Hepatic stellate cell (primary cell): ENCODE measurements around the gene MAD1L1.

Experiments
- DNase-seq: peaks from one replicate; pipeline ENCODE4 v3.0.0; 2011; ENCODE audit warnings: low spot score

MAD1L1 gene

DNA sequence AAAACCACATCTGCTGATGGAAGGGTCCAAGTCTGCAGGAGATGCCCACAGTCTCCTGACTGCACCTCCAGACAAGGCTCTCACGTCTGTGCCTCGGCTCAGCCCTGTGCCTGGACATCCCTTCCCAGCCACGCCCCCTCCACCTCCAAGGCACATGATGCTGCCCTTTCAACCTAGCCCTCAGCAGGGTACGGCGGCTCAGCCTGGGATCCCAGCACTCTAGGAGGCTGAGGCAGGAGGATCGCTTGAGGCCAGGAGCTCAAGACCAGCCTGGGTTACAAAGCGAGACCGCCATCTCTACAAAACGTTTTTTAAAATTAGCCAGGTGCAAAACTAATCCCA, 14.3 kb downstream of the MAD1L1 start:
- no peak for DNase-seq

DNA sequence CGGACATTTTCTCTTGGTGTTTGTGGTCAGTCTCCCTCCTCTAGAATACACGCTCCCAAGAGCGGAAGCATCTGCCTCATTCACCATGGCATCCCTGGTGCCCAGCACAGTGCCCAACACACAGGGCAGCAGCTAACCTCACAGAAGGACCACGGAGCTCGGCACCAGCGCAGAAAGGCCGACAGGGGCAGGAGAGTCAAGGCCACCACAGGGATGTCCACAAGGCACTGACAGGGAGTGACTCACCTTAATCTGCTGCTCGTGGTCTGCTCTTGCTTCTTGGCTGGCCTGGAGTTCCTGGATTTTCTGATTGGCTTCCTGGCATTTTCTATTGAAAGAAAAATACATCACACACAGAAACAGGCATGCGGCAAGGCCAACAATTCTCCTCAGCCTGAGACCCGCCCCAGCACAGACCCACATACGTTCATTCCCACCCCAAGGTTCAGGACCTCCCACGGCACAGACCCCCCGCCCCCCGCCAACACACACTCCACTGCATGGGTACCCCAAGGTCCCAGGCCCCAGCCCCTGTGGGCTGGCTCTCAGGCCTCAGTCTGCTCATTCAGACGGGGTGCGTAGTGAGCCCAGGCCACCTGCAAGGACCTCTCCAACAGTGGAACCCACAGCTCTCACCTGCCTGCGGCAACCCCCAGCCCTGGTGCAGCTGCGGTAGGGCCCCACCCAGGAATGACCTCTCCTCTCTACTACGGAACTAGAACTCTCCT, 14.9 kb downstream of the MAD1L1 start:
- no peak for DNase-seq

DNA sequence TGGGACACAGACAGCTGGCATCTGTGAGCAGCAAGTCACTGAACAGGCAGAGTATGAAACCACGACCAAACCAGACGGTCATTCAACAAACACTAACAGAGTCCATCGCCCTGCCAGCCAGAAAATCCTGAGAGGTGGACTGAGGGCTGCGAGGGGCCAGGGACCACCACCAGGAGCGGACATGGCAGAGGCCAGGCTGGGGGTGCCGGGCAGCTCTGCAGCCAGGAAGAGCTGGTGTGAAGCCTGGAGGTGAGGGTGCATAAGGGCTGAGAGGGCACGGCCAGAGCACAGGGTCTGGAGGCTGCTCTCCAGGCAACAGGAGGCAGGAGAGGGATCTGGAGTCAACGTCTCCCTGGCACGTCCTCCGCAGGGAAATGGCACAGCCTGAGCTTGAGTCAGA, 15.5 kb downstream of the MAD1L1 start:
- DNase-seq, result no peak

DNA sequence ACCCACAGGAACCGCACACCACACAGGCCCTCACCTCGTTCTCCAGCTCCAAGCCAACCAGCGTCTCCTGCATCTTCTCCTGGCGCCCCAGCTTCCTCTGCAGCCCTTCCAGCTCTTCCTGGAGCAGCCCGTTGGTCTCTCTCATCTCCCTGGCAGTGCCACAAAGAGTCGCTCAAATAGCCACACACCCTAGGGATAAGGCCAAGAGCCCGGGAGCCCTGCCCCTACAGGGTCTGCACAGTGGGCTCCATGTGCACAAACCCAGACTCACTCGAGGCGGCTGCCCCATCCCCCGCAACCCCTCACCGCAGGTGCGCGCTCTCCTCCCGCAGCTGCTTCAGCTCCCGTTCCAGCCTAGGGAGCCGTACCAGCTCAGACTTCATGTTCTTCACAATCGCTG, 16.9 kb downstream of the MAD1L1 start:
- DNase-seq, result no peak

DNA sequence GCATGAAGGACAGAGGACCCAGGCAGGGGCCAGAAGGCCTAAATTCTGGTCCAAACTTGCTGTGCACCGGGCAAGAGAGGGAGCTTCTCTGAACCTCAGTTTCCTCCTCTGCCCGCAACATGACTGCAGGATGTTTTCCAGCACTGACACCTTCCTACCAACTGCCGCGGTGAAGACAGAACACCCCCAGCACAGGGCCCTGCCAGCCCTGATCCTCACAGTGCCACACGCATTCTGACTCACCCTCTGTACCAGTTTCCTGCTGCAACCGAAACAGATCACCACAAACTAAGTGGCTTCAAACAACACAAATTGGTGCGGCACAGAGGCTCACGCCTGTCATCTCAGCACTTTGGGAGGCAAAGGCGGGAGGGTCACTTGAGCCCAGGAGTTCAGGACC, 18.1 kb downstream of the MAD1L1 start:
- no peak for DNase-seq

DNA sequence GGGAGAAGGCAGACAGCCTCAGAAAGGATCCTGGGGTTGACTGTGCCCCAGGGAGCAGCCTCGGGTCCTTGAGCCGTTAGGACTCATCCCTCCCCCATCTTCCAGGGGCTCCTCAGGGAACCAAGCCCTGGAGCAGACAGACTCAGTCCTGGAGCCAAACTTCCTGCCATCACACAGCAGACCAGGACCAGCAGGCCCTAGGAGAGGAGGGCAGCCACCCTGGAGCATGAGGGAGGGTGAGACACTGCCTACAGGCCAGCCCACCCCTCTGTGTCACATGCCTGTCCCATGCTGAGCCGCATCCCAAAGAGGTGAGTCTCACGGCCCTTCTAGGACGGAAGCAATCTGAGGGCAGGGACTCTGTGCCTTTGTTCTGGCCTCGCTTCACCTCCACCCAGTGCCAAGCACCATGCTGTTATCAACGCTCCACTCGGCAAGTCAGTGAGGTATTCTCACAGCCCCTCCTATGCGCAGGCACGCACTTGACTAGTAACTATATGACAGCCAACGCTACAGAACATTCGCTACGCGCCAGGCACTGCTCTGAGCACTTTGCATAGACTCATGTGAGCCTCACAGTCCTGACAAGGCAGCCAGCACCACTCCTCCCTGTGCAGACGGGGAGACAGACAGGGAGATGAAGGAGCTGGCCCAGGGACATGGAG, 19.1 kb downstream of the MAD1L1 start:
- DNase-seq, result no peak

DNA sequence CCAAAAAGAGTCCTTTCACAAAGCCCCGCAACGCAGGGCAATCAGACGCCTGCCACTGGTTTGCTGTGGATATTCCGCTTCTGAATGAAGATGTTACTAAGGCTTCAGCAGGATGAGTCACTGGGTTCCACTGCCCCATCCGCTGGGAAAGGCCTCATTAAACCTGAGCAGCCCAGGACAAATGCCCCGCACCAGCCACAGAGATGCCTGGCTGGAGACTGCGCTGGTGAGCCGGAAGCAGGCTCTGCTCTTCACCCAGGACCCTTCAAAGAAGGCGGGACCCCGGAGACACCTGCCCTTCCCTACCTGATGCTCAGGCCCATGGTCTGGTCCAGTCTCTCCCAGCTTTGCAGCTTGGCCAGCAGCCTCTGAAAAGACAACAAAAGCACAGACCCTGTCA, 19.8 kb downstream of the MAD1L1 start:
- DNase-seq, result no peak

DNA sequence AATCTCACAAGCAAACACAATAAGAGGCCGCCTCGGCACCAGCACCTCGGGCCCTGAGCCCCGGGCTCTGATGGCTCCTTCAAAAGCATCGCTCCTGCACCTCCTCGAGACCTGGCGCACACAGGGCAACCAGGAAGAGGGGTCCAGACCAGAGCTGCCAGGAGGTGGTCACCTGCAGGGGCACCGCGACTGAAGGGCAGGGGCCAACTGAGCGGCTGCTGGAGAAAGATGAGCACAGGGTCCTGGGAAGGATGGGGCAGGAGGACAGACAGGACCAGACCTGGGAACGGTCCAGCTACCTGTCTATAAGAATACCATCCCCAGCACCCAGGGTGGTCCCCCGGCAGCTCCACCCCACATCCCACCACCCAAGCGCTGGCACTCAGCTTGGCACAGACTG, 20.8 kb downstream of the MAD1L1 start:
- DNase-seq, result no peak

DNA sequence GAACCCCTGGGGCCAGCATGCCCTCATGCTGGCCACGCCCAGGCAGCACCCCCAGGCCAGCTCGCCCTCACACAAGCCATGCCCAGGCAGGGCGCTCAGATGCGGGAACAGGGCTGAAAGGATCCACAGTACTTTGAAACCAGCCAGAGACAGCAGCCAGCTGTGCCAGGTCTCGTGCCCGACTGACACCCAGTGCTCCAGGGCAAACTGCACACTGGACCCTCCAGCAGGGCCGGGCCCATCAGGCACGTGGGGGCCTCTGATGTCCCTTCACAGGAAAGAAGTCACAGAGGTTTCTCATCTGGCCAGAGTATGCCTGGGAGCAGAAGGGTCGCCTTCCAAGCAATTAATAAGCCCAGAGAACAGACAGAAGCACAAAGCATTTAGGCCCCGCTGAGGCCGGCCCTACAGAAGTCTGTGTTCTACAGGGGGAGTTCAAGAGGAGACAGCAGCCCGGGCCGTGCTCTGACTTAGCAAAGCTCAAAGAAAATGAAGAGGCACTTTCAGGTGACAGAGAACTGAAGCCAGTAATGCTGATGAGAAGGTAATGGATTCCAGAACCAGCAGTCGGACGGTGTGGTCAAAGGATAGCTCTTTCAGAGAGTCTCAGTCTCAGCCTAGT, 21.4 kb downstream of the MAD1L1 start:
- DNase-seq, result no peak

DNA sequence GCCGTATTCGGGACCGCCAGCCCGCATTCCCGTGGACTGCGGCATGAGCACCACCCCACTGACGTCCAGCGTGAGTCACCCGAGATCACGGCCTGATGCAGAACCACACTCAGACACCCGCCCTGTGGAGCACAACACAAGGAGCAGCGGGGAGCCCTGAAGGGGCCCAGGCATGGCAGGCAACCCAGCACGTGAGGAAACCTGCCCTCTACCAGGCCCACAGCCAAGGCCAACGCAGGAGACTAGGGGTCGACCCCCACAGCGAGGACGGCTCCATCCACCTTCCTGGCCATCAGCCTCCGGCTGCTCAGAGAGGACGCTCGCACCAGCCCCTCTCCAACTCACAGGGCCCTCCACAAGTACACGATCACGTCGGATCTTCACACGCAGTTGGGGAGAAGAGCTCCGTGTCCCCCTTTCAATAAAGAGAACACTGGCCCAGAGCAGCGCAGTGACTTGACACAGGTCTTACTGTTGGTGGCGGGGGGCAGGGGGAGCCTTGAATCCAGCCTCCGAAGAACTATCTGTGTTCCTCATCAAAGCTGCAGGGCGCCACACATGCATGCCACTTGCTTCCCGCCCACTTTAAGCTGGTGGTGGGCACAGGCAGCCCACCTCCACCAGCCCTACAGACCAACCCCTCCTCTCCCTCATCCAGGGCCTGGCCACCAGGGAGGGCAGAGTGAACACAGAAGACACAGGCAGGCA, 22.0 kb downstream of the MAD1L1 start:
- no peak for DNase-seq

DNA sequence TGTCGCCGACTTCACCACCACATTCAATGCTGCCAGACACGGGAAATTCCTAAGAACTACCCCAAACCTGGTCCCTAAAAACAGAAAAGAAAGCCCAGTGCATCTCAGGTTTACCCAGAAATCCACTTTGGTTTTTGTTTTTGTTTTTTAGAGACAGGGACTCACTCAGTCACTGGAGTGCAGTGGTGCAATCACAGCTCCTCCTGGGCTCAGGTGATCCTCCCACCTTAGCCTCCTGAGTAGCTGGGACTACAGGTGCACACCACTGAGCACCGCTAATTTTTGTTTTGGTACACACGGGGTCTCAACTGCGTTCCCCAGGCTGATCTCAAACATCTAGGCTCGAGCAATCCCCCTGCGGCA, 22.8 kb downstream of the MAD1L1 start:
- DNase-seq, result no peak

DNA sequence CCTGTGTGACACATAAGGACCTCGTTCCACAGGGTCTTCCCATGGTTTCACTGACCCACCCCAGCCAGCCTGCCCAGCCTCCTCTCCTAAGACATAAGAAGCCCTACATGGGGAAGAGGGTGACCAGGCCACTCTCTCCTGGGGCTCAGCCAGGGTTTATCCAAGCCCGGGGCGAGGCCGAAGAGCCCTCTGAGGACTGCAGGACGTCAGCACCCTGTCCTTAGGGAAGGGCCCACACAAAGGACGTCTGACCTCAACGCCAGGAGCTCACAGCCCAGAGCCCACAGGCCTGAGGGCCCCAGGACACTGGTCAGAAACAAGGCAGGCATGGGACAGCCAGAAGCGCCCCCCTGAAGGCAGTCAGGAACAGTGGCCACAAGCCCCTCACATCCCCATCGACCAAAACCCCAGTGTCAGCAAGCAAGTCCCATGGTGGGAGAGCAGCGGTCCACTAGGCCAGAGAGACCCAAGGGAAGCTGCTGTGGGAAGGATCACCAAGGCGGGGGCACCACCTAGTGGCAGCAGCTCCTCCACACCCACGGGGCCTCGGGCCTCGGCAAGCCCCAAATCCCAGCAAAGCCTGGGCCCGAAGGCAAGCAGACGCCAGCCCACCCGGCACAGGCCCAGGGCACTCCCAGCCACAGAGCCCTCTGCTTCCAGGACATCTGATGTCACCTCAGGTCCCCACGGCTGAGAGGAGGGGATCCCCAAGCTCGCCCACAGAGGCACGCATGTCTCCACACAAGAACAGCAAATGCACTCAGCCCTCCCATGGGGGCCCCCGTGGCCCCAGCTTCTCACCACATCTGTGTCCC, 23.4 kb downstream of the MAD1L1 start:
- DNase-seq, result peak; percentile 92

DNA sequence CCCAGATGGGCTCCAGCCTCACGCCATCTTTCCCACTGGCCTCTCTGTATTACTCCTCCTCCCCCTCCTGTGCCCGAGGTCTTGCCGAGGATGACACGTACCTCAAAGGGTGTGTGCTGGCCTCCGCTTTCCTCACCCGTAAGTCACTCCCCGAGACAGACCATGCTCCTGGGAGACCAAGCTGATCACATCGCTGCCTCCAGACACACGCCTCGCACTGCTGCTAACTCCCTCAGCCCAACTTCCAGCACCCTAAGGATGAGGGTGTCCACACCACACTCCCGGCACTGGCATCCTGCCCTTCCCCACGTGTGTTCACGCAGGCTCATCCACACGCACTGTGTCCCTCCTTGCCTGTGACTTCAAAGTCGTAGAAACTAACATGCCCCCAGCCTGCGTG, 24.0 kb downstream of the MAD1L1 start:
- DNase-seq, result no peak

DNA sequence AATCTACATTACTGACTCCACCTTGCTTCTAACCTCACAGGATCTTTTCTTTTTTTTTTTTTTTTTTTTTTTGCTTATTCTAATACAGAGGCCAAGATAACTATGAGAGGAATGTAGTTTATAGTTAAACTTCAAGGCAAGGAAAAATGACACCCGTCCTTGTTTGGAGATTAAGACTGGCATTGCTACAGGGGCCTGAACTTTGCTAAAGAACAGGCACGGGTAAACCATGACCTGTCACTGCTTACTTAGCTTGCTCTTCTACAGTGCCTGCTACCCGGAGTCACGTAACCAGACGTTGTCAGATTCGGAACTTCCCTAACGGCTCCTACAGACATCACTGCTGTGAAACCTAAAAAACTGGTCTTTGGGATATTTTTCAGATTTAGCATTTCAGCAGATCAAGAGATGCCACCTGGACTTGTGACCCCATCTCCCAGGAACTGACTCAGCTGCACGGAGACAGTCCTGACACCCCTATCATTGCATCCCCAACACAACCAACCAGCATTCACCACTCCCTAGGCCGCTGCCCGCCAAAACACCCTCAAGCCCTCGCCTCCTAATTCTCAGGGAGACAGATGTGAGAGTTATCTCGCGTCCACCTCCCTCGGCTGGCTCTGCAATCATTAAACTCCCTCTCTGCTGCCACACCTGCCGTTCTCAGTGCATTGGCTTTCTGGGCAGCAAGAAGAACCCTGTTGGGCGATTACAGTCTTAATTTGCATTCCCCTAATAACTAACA, 27.5 kb downstream of the MAD1L1 start:
- DNase-seq, result no peak

DNA sequence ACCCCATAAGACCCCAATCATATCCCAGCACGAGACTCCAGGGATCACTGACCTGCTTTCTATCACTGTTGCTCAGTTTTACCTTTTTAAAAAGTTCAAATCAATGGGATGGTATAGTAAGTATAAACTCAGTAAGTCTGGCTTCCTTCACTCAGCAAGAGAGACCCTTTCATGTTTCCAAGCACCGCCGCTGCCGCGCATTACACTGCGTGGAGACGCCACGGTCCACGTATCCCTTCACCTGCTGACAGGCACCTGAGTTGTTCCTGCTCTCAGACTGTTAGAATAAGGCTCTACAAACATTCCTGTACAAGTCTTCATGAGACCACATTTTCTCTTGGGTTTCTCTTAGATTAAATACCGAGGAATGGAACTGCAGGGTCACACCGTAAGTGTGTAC, 28.3 kb downstream of the MAD1L1 start:
- DNase-seq, result no peak

DNA sequence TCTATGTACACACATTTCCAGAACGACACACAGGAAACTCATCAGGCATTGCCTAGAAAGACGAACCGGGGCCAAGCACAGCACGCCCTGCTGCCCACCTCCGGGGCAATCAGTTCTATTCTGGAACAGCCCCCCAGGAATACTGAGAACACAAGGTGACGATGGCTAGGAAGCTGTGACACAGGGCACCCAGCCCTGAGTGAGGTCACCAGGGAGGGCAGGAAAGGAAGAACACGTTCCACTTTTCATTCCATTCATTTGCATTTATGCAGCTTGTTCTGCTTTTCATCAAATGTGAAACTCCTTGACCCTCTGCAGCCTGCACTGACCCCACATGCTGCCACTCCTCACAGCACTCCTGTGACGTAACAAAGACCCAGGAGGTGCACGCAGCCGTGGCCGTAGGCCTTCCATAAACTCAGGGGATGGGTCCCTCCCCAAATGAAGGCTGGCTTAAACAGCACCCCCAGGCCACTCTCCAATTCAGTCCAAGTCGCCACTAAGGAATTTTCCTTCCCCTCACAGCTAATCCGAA, 28.9 kb downstream of the MAD1L1 start:
- DNase-seq, result no peak

DNA sequence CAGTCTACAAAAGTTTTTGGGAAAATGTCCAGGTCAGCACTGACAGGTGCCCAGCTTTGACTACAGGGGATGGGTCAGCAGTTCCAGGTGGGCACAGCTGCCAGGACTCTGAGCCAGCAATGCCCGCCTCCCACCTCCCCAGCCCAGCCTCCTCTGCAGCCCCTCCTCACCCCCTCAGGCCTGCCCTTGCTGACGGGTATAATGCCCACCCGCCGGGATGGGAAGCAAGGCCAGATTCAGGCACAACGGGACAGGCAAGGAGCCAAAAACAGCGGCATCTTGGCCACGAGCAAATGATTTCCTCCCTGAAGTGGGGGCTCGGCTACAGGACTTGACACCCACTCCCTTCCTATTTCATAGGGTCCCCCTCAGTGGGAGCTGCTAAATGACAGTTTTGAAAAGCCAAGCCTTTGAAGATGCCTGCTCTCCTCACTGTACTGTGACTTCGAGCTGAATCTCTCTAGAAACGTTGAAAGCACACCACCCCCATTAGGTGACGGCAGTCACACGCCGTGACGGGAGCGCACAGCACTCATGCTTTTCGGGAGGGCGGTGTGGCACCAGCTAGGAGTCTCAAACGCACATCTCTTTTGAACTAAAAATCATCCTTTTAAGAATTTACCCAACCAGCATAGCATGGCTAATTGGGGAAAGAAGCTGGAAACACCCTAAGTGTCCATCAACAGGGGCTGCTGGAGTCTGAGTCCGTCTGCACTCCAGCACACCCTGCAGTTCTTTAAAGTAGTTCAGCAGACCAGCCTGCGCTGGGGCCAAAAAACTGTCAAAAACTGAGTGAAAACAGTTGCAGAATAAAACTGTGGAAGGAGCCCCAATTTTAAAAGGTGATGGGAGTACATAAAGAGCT, 29.6 kb downstream of the MAD1L1 start:
- DNase-seq, result no peak

DNA sequence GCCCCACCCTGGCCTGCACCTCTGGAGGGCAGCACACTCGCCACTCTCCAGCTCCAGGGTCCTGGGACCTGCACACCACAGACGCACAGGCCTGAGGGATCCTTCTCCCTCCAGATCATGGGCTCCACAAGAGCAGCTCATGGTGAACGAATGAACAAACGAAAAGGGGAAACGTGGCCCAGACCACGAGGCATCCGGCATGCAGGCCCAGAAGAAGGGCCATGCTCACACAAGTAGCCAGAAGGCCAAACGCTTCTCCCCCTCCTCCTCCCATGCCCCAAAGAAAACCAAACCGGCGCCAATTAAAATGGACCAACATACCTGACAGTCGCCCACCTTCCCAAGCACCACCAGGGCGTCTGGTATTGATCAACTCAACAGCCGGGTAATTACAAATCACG, 30.4 kb downstream of the MAD1L1 start:
- DNase-seq, result no peak

DNA sequence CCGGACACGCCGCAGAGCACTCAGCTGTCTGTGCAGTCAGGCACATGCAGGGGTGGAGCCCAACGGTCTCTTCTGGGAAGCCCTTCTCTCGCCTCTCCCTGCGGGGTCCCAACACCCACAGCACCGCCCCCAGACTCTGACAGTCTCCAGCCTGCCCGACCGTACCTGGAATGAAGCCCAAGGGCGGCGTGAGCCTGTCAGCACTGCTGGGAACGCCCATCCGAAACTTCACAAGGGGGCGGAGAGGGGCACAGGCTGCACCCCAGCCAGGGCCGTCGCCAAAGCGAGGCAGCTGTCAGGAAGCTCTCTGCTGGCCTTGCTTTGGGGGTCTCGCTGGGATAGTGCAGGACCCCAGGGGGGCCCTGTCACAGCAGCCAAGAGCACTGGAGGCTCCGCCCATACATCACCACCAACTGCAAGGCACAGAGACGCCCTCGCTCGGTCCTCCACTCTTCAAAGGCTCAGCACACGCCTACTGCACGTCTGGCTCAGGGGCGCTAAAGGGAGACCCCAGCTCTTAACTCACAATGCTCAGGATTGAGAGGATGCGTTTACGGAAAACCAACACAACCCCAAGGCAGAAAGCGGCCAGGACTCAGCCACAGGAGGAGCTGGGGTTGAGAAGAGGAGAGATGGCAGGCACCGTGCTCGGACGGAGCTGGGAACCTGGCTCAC, 30.9 kb downstream of the MAD1L1 start:
- DNase-seq, result no peak

DNA sequence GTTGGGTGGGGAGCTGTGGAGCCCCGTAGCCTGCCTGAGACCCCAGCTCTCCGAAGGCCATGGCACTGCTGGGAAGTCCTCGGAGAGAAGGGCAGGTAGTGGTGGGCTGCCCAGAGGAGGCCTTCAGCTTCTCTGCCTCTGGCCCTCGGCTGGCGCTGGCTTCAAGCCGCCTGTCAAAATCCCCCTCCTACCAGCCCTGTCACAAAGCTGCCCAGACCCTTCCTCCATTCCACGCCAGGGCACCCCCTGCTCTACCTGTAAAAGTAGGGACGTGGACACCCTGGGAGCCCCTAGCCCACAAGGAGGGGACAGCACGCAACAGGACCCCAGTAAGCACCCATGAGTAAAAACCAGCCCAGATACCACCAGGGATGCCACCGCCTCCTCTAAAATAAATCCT, 31.6 kb downstream of the MAD1L1 start:
- DNase-seq, result no peak
